ENCODE results near the gene CDKAL1.

The CDKAL1 gene

DNA sequence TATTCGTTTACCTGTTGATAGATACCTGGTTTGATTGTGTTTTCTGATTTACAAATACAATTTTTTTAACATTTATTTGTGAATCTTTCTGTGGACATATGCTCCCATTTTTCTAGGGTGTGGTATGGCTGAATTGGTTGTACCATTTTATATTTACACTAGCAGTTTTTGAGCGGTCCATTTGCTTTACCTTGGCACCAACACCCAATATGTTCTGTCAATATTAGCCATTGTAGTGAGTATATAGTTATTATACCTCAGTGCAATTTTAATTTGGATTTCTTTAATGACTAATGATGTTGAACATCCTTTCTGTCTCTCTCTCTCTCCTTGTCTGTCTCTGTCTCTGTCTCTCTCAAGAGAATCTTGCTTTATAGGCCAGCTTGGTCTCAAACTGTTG is 278.5 kb downstream of the CDKAL1 start:
- H3K4me3 ChIP-seq (ENCODE audit: severe bottlenecking): no peak overlapping the region
- ATAC-seq (ENCODE audit: low read depth) (no peak), DNase-seq (ENCODE audit: low spot score) (no peak)
- H3K9me3 ChIP-seq (ENCODE audit: severe bottlenecking): peaks cover 2% of the 10 kb centered on the region
- TF ChIP-seq, protein P1, sequence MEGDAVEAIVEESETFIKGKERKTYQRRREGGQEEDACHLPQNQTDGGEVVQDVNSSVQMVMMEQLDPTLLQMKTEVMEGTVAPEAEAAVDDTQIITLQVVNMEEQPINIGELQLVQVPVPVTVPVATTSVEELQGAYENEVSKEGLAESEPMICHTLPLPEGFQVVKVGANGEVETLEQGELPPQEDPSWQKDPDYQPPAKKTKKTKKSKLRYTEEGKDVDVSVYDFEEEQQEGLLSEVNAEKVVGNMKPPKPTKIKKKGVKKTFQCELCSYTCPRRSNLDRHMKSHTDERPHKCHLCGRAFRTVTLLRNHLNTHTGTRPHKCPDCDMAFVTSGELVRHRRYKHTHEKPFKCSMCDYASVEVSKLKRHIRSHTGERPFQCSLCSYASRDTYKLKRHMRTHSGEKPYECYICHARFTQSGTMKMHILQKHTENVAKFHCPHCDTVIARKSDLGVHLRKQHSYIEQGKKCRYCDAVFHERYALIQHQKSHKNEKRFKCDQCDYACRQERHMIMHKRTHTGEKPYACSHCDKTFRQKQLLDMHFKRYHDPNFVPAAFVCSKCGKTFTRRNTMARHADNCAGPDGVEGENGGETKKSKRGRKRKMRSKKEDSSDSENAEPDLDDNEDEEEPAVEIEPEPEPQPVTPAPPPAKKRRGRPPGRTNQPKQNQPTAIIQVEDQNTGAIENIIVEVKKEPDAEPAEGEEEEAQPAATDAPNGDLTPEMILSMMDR (IDR thresholded peaks at IDR 0.05; ENCODE audit: poor library complexity, severe bottlenecking): no peak
- peak overlapping the region; percentile 89 for H3K27ac ChIP-seq (ENCODE audit: poor library complexity, severe bottlenecking)
- H3K27me3 ChIP-seq (ENCODE audit: insufficient read depth, poor library complexity, severe bottlenecking): no peaks in the 10 kb centered on the region
- H3K4me1 ChIP-seq (ENCODE audit: insufficient read depth, poor library complexity, severe bottlenecking): peaks cover 18% of the 10 kb centered on the region
- no peaks in the 10 kb centered on the region for H3K36me3 ChIP-seq (ENCODE audit: low read depth)

DNA sequence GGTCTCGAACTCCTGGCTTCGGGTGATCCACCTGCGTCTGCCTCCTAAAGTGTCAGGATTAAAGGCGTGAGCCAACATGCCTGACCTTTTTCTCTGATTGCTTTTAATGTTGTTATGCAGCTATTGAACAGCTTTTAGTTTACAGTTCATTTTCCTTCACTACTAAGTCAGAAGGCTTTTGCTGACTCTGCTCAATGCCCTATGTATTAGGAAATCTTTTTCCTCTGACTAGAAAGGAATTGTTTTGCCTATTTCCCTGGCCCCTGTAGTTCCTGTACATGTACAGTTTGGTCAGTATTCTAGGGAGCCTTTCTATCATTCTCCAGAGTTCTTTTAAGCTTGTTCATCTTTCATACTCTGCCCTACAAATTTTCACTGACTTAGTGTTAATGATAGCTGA is 280.2 kb downstream of the CDKAL1 start:
- TF ChIP-seq, protein P1 (IDR thresholded peaks at IDR 0.05; ENCODE audit: poor library complexity, severe bottlenecking): no peak
- no peak for DNase-seq (ENCODE audit: low spot score)
- Histone ChIP-seq H3K27me3 (ENCODE audit: insufficient read depth, poor library complexity, severe bottlenecking) (no peaks in the 10 kb centered on the region), H3K9me3 (ENCODE audit: severe bottlenecking) (peaks cover 2% of the 10 kb centered on the region), H3K4me1 (ENCODE audit: insufficient read depth, poor library complexity, severe bottlenecking) (peaks cover 18% of the 10 kb centered on the region), H3K27ac (ENCODE audit: poor library complexity, severe bottlenecking) (no peak overlapping the region), H3K4me3 (ENCODE audit: severe bottlenecking) (no peak overlapping the region), H3K36me3 (ENCODE audit: low read depth) (no peaks in the 10 kb centered on the region)
- no peak for ATAC-seq (ENCODE audit: low read depth)

DNA sequence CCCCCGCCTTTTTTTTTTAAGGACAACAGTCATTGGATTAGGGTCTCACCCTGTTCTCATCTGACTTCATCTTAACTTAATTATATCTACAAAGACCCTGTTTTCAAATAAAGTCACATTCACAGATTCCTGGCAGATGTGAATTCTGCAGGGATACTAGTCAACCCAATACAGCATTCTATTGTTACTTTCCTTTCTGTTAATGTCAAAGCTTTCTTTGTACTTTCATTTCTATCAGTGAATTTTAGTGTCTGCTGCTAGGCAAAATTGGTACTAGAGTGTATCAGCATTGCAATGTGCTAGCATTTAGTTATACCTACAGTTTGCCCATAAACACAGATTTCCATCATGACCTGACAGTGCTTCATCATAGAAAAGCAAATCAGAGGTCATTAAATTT is 281.9 kb downstream of the CDKAL1 start:
- H3K27me3 ChIP-seq (ENCODE audit: insufficient read depth, poor library complexity, severe bottlenecking): no peaks in the 10 kb centered on the region
- peaks cover 2% of the 10 kb centered on the region for H3K9me3 ChIP-seq (ENCODE audit: severe bottlenecking)
- no peak overlapping the region for H3K27ac ChIP-seq (ENCODE audit: poor library complexity, severe bottlenecking)
- no peak overlapping the region for H3K4me3 ChIP-seq (ENCODE audit: severe bottlenecking)
- DNase-seq (ENCODE audit: low spot score): no peak
- no peaks in the 10 kb centered on the region for H3K36me3 ChIP-seq (ENCODE audit: low read depth)
- TF ChIP-seq, protein P1 (IDR thresholded peaks at IDR 0.05; ENCODE audit: poor library complexity, severe bottlenecking): no peak
- ATAC-seq (ENCODE audit: low read depth): no peak
- H3K4me1 ChIP-seq (ENCODE audit: insufficient read depth, poor library complexity, severe bottlenecking): peaks cover 8% of the 10 kb centered on the region

DNA sequence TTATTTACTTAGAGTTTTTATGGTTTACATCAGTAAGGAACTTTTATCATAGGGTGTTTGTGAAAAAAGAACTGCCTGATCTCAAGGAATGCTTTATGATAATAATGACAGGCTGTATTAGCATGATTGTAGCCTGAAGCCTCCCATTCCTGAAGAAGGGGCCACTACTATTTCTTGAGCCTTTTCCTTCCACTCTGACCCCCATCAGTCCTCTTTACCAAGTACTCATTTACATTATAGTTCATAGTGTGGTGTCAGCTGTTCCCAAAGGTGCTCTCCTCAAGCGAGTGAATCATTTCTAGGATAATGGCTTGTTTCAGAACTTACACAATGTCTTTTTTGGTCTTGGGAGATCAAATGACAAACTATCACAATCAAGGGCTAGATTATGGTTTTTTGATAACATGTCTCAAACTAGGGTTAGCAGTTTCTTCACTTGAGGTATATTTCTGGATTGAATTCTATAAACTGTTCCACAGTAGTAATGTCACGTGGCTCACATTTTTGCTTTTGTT is 283.6 kb downstream of the CDKAL1 start:
- Histone ChIP-seq H3K27ac (ENCODE audit: poor library complexity, severe bottlenecking) (no peak overlapping the region), H3K4me3 (ENCODE audit: severe bottlenecking) (no peak overlapping the region), H3K27me3 (ENCODE audit: insufficient read depth, poor library complexity, severe bottlenecking) (no peaks in the 10 kb centered on the region), H3K9me3 (ENCODE audit: severe bottlenecking) (peaks cover 2% of the 10 kb centered on the region), H3K4me1 (ENCODE audit: insufficient read depth, poor library complexity, severe bottlenecking) (no peaks in the 10 kb centered on the region), H3K36me3 (ENCODE audit: low read depth) (no peaks in the 10 kb centered on the region)
- ATAC-seq (ENCODE audit: low read depth) (0 out of 3 replicates have a peak, but pooled peaks have one; percentile 38), DNase-seq (ENCODE audit: low spot score) (no peak)
- TF ChIP-seq, protein P1 (IDR thresholded peaks at IDR 0.05; ENCODE audit: poor library complexity, severe bottlenecking): no peak

DNA sequence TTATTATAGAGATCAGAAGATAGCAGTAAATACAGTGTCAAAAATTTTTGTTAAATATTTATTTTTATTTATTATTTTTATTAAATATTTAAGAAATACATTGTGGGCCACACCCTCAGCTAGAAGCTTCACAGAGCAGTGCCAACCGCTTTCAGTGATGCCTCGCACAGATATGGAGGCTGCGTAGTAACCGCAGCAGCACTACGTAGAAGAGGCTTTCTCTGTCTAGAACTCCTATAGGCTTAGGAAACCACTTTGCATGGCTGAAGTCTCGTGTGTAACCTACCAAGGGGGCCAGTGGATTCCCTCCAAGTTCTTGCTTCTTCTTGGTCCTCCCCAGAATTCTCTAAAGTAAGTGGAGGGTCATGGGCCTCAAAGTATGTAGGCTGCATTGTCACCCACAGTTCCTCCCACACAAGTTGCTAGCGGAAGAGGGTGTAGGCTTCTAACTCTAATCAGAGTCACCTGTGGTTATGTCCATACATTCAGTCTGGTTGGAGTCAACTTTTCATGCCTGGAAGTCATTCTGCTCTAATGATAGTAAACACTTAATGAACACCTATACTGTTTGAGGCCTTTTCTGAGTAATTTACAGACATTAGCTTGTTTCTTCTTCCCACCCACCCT is 285.6 kb downstream of the CDKAL1 start:
- Histone ChIP-seq H3K9me3 (ENCODE audit: severe bottlenecking) (no peaks in the 10 kb centered on the region), H3K4me1 (ENCODE audit: insufficient read depth, poor library complexity, severe bottlenecking) (no peaks in the 10 kb centered on the region), H3K36me3 (ENCODE audit: low read depth) (no peaks in the 10 kb centered on the region), H3K27me3 (ENCODE audit: insufficient read depth, poor library complexity, severe bottlenecking) (no peaks in the 10 kb centered on the region), H3K27ac (ENCODE audit: poor library complexity, severe bottlenecking) (no peak overlapping the region), H3K4me3 (ENCODE audit: severe bottlenecking) (no peak overlapping the region)
- TF ChIP-seq, protein P1 (IDR thresholded peaks at IDR 0.05; ENCODE audit: poor library complexity, severe bottlenecking): no peak
- no peak for ATAC-seq (ENCODE audit: low read depth)
- no peak for DNase-seq (ENCODE audit: low spot score)
